Kidney epithelial cell (primary cell): ENCODE data around the gene MAD2L2. TPM values are rescaled to one million over a fixed set of nuclear protein-coding genes. Genes with fewer than 3 reads are reported as not detected.
A peak's percentile ranks its signal among the peaks of the same experiment; 100 is the strongest.

Experiments used
- DNase-seq: peaks from one replicate; pipeline ENCODE4 v3.0.0-alpha.2; 2010; ENCODE audit warnings: low read depth
- H3K27me3 ChIP-seq: 2 replicates; pipeline ENCODE4 v1.6.0; 2011; ENCODE audit warnings: low read length; ENCODE audit not compliant: control insufficient read depth, insufficient read depth
- H3K36me3 ChIP-seq: 2 replicates; pipeline ENCODE4 v1.5.1; 2011; ENCODE audit warnings: low read length; ENCODE audit not compliant: control insufficient read depth, insufficient read depth
- H3K4me3 ChIP-seq: 2 replicates; pipeline ENCODE4 v1.5.1; 2011; ENCODE audit warnings: low read depth, mild to moderate bottlenecking, control low read depth, low read length
- CTCF ChIP-seq: IDR thresholded peaks from 2 replicates; pipeline ENCODE4 v1.5.1; 2011; ENCODE audit warnings: mild to moderate bottlenecking, moderate library complexity, low read length, control low read depth, inconsistent platforms; ENCODE audit not compliant: insufficient read depth, poor library complexity, severe bottlenecking
- total RNA-seq: library from RNA; depleted of rRNA; stranded (reverse); fragments of >200 nt; gene quantifications from 2 replicates; pipeline ENCODE4 v1.2.3, GENCODE V29; 2015

The MAD2L2 gene
- total RNA-seq, 1 donor from 2014 or later, result 96.6 TPM

GRCh38 chr1:11682799-11683198, 1.9 kb upstream of the MAD2L2 start:
- TF ChIP-seq CTCF, result no peak
- Histone ChIP-seq H3K4me3 (no peak overlapping the region), H3K27me3 (peaks cover 9% of the 10 kb centered on the region), H3K36me3 (no peaks in the 10 kb centered on the region)
- DNase-seq, result no peak

GRCh38 chr1:11682287-11682771, 1.4 kb upstream of the MAD2L2 start:
- DNase-seq, result no peak
- Histone ChIP-seq H3K36me3 (no peaks in the 10 kb centered on the region), H3K27me3 (peaks cover 9% of the 10 kb centered on the region), H3K4me3 (no peak overlapping the region)
- TF ChIP-seq CTCF, result no peak

GRCh38 chr1:11680270-11681070, 478 bp downstream of the MAD2L2 start:
- TF ChIP-seq CTCF, result no peak
- peak overlapping the region; percentile 93 for H3K4me3 ChIP-seq
- peaks cover 2% of the 10 kb centered on the region for H3K36me3 ChIP-seq
- peaks cover 6% of the 10 kb centered on the region for H3K27me3 ChIP-seq
- no peak for DNase-seq

GRCh38 chr1:11678442-11678841, 2.5 kb downstream of the MAD2L2 start:
- no peak overlapping the region for H3K4me3 ChIP-seq
- no peak for DNase-seq
- H3K27me3 ChIP-seq, result peaks cover 4% of the 10 kb centered on the region
- TF ChIP-seq CTCF, result no peak
- peaks cover 2% of the 10 kb centered on the region for H3K36me3 ChIP-seq

- DNase-seq, result no peak
- Histone ChIP-seq H3K36me3 (peaks cover 3% of the 10 kb centered on the region), H3K27me3 (no peaks in the 10 kb centered on the region), H3K4me3 (no peak overlapping the region)
- no peak for TF ChIP-seq CTCF
Observed at GRCh38 chr1:11676386-11677103, 4.4 kb downstream of the MAD2L2 start.

GRCh38 chr1:11675325-11675724, 5.6 kb downstream of the MAD2L2 start:
- no peak for TF ChIP-seq CTCF
- Histone ChIP-seq H3K4me3 (no peak overlapping the region), H3K27me3 (no peaks in the 10 kb centered on the region), H3K36me3 (peaks cover 3% of the 10 kb centered on the region)
- DNase-seq, result no peak
